Esophagus squamous epithelium (tissue), 4 donors: Measurements from ENCODE around the gene CCDC50.

ENCODE experiments used
- CTCF ChIP-seq, 6 experiments: fragments of 450-650 bp in 4 of 6; fragments of 200-600 bp in 2 of 6; sonication (generic) in 2 of 6; IDR thresholded peaks; one replicate each; pipeline ENCODE4 v1.5.1; 2016 to 2019; ENCODE audit warnings: antibody characterized with exemption in 6 of 6, mild to moderate bottlenecking in 4 of 6, moderate library complexity in 4 of 6
- POLR2A ChIP-seq, 4 donors: fragments of 450-650 bp; IDR thresholded peaks; one replicate each; pipeline ENCODE4 v1.6.1; 2017; ENCODE audit warnings: antibody characterized with exemption in 4 of 4, mild to moderate bottlenecking in 4 of 4, moderate library complexity in 3 of 4

GRCh38 chr3:191383124-191383523, 53.9 kb downstream of the CCDC50 start:
- TF ChIP-seq CTCF (IDR thresholded peaks at IDR 0.05) (no peak), POLR2A (IDR thresholded peaks at IDR 0.05) (no peak)
